Right renal cortex interstitium (tissue), 3 donors: ENCODE results near the gene CLIC1. TPM values are rescaled to one million over a fixed set of nuclear protein-coding genes. Genes with fewer than 3 reads are reported as not detected.

Experiments used
- DNase-seq, 3 donors: peaks; one replicate each; pipeline ENCODE4 v3.0.0-alpha.2; 2013; ENCODE audit warnings: low read depth in 3 of 3, low spot score in 2 of 3
- polyA plus RNA-seq, 3 donors: library from polyadenylated mRNA; unstranded; fragments of 120-200 nt; gene quantifications; one replicate each; pipeline ENCODE4 v1.2.1, GENCODE V29; 2013; ENCODE audit not compliant: insufficient read length in 3 of 3

CLIC1 gene
- polyA plus RNA-seq, 3 donors = 313 to 334 (median 325) TPM

DNA sequence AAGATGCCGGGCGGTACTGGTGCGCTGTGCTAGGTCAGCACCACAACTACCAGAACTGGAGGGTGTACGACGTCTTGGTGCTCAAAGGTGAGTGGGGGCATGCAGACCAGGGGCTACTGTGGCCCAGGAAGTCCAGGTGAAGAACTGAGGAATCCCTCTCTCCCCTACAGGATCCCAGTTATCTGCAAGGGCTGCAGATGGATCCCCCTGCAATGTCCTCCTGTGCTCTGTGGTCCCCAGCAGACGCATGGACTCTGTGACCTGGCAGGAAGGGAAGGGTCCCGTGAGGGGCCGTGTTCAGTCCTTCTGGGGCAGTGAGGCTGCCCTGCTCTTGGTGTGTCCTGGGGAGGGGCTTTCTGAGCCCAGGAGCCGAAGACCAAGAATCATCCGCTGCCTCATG lies 28.6 kb downstream of the CLIC1 start:
- DNase-seq = no peak

DNA sequence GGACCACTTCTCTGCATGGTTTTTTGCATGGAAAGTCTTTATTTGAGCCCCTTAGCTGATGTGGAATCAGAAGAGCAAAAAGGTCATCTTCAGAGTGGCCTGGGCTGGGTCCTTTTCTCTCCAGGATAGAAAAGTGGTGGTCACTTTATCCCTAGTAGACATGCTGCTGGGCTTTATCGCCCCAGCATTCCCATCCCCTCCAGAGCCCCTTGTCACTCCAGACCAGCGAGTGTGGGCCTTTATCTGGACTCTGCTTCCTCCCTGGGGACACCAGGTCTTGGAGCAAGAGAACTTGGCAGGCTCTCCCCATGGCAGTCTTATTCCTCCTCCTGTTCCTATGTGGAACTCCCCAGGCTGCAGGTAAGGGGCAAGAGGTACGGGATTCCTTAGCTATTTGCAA lies 29.7 kb downstream of the CLIC1 start, which contains the start of gene LY6G6F:
LY6G6F (plus strand) TSS at position 268 of the 400 bp plus-strand sequence; CDS start at position 309, 41 bp downstream.
- DNase-seq = no peak

GRCh38 chr6:31705931-31706330 lies 30.4 kb downstream of the CLIC1 start:
- no peak for DNase-seq

- peak; percentile 94 to 98 (median 97) for DNase-seq
These were observed 33.3 kb downstream of the CLIC1 start, which contains the start of gene ABHD16A for GRCh38 chr6:31702819-31703716. TSS of gene ABHD16A (minus strand) at chr6:31703324. CDS start at chr6:31703281, 43 bp downstream.

DNA sequence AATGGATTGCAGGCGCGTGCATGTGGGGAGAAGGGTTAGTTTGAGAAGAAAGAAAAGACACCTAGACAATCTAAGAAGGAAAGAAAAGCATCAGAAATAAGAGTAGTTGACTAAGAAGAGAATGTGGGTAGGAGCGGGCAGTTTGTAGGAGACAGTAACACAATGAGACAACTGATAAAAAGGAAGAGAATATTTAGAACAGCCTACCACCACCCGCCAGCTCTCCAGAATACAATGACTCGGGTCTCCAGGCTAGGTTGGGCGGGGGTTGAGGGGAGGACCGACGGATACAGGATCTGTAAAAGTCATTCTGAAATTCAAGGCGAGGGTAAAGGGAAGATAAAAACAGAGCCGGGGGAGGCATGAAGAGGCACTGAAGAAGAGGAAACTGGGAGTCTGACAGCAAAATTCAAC lies 33.9 kb downstream of the CLIC1 start:
- no peak for DNase-seq

DNA sequence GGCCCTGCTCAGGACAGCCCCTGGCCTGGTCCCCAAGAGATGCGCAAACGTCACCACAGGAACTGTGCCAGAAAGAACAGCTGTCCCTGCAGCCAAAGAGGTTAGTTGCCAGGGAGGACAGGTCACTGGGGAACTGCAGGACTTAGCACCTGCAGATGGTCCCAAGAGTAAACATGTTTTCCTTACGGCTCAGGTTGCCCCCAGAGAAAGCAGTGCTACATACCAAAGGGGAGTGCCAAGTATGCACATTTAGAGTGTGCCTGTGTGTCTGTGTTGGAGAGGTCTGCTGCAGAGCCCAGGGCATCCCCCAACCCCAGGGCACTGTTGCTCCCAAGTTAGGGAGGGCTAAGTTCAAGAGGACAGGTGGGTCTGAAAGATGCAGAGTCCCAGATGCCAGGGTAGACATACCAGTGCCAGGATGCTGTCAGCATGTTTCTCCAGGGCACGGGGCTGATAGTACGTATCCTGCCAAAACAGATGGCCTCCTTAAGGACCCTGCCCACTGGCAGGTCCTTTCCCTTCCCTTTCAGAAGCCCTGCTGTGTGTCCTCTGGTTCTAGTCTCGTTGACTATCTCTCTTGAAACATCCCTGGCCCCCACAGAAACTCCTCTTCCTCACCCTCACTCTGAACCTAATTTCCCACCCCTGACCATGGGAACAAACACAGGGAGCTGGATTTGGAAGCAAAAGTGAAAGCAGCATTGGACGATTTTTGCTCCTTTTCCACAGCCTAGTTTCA lies 34.5 kb downstream of the CLIC1 start:
- DNase-seq = no peak

GRCh38 chr6:31700740-31701401 lies 35.5 kb downstream of the CLIC1 start:
- DNase-seq = no peak

- no peak for DNase-seq
These were observed 38.8 kb downstream of the CLIC1 start for GRCh38 chr6:31697555-31697954.

DNA sequence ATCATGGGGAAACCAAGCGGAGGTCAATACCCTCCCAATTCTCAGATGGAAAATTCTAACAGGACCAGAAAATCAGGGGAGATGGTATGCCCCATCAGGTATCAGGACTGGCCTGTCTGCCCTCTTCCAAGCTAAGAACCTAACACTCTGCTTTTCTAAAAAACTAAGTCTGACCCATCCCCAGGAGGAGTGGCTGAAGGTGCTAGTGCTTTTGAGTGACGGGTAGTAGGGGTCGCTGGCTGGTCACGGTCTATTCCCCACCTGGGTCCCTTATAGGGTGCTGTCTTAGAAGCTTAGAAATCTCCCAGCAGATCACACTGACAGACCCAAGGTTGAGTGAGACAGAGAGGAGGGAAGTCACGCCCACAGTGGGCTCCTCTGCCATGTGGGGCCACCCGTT lies 42.8 kb downstream of the CLIC1 start:
- DNase-seq = no peak

- no peak for DNase-seq
These were observed 43.4 kb downstream of the CLIC1 start for GRCh38 chr6:31692886-31693285.

- no peak for DNase-seq
These were observed 44.0 kb downstream of the CLIC1 start for GRCh38 chr6:31692353-31692752.

DNA sequence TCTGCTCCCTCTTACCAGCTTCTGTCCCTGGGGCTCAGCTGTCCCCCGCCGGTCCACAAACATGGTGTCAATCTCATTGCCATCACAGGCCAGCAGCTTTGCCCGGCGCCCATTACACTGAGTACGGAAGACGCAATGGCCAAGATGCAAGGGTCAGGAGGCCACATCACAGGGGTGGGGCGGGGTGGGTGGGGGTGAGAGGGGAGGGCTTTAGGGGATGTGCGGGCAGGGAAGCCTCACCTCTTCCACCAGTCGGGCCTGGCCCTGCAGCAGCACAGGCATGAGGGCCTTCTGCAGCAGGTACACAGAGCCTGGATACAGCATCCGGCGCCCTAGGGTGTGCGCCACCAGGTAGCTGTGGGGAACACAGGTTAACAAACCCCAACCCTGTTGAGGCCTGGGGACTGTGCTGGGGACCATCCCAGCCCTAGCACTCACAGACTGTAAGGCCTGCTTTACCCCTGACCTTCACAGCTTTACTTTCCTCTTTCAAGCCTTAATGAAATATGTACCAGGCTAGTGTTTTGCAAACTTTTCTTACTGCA lies 44.7 kb downstream of the CLIC1 start:
- DNase-seq = no peak

DNA sequence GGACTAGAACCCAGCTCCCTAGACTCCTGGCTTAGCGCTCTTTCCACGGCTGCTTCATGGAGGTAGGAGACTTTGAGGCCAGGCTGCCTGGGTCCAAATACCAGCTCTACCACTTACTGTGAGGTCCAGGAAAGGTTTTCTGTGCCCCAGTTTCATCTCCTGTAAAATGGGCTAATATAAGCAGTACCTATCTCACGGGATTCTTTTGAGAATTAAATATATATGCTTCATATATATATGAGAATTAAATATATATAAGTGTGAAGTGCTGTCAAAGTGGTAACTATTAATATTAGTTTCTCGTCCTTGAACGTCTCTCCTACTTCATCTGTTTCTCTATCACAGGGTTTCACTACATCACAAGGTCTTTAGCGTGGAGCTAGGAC lies 45.3 kb downstream of the CLIC1 start:
- no peak for DNase-seq

- no peak for DNase-seq
These were observed 45.9 kb downstream of the CLIC1 start for GRCh38 chr6:31690231-31691077.

- no peak for DNase-seq
These were observed 46.9 kb downstream of the CLIC1 start for GRCh38 chr6:31689249-31690110.

- DNase-seq = no peak
These were observed 48.3 kb downstream of the CLIC1 start for GRCh38 chr6:31687860-31688693.

- no peak for DNase-seq
These were observed 49.0 kb downstream of the CLIC1 start for GRCh38 chr6:31687321-31687720.

GRCh38 chr6:31686483-31686882 lies 49.8 kb downstream of the CLIC1 start:
- DNase-seq = no peak
